HEK293 (cell line): ENCODE data around the gene TYROBP.
A peak's percentile ranks its signal among the peaks of the same experiment; 100 is the strongest.

Experiments
- GLI4 ChIP-seq: fragments of 450-650 bp; formaldehyde crosslinking; IDR thresholded peaks from 2 replicates; pipeline ENCODE4 v1.5.1; 2016; ENCODE audit warnings: missing biosample characterization, missing genetic modification characterization
- KLF10 ChIP-seq: fragments of 450-650 bp; IDR thresholded peaks from 2 replicates; pipeline ENCODE4 v1.5.1; 2018; ENCODE audit warnings: missing biosample characterization, mild to moderate bottlenecking, missing genetic modification characterization
- KLF16 ChIP-seq: fragments of 450-650 bp; formaldehyde crosslinking; IDR thresholded peaks from 2 replicates; pipeline ENCODE4 v1.5.1; 2017; ENCODE audit warnings: missing biosample characterization, missing genetic modification characterization
- REPIN1 ChIP-seq: fragments of 450-650 bp; formaldehyde crosslinking; IDR thresholded peaks from 2 replicates; pipeline ENCODE4 v1.5.1; 2017; ENCODE audit warnings: missing biosample characterization, missing genetic modification characterization, low read depth
- SP2 ChIP-seq: fragments of 450-650 bp; formaldehyde crosslinking; IDR thresholded peaks from 2 replicates; pipeline ENCODE4 v1.5.1; 2016; ENCODE audit warnings: missing biosample characterization, missing genetic modification characterization
- ZBTB17 ChIP-seq: fragments of 450-650 bp; formaldehyde crosslinking; IDR thresholded peaks from 2 replicates; pipeline ENCODE4 v1.5.1; 2016; ENCODE audit warnings: missing biosample characterization, missing genetic modification characterization
- ZBTB21 ChIP-seq: fragments of 450-650 bp; formaldehyde crosslinking; IDR thresholded peaks from 2 replicates; pipeline ENCODE4 v1.5.1; 2017; ENCODE audit warnings: missing biosample characterization, missing genetic modification characterization
- ZEB2 ChIP-seq: fragments of 450-650 bp; formaldehyde crosslinking; IDR thresholded peaks from 2 replicates; pipeline ENCODE4 v1.5.1; 2016; ENCODE audit warnings: missing biosample characterization, missing genetic modification characterization
- ZFHX2 ChIP-seq: fragments of 450-650 bp; formaldehyde crosslinking; conservative IDR thresholded peaks from 2 replicates; pipeline ENCODE4 v1.5.1; 2016; ENCODE audit warnings: missing biosample characterization, missing genetic modification characterization
- ZNF174 ChIP-seq: fragments of 450-650 bp; formaldehyde crosslinking; IDR thresholded peaks from 2 replicates; pipeline ENCODE4 v1.5.0; 2017; ENCODE audit warnings: missing biosample characterization, mild to moderate bottlenecking, missing genetic modification characterization
- ZNF211 ChIP-seq: fragments of 450-650 bp; formaldehyde crosslinking; IDR thresholded peaks from 2 replicates; pipeline ENCODE4 v1.5.1; 2016; ENCODE audit warnings: low read depth, missing biosample characterization, missing genetic modification characterization
- ZNF335 ChIP-seq: fragments of 450-650 bp; formaldehyde crosslinking; conservative IDR thresholded peaks from 2 replicates; pipeline ENCODE4 v1.5.1; 2016; ENCODE audit warnings: missing biosample characterization, missing genetic modification characterization
- ZNF354C ChIP-seq: fragments of 450-650 bp; formaldehyde crosslinking; IDR thresholded peaks from 2 replicates; pipeline ENCODE4 v1.5.1; 2016; ENCODE audit warnings: missing biosample characterization, missing genetic modification characterization, low read depth, borderline replicate concordance
- ZNF391 ChIP-seq: fragments of 450-650 bp; formaldehyde crosslinking; IDR thresholded peaks from 2 replicates; pipeline ENCODE4 v1.5.1; 2016; ENCODE audit warnings: low read depth, missing biosample characterization, missing genetic modification characterization, borderline replicate concordance
- ZNF555 ChIP-seq: fragments of 450-650 bp; formaldehyde crosslinking; conservative IDR thresholded peaks from 2 replicates; pipeline ENCODE4 v1.5.1; 2017; ENCODE audit warnings: missing biosample characterization, mild to moderate bottlenecking, missing genetic modification characterization, inconsistent platforms
- ZNF558 ChIP-seq: fragments of 450-650 bp; formaldehyde crosslinking; IDR thresholded peaks from 2 replicates; pipeline ENCODE4 v1.5.1; 2016; ENCODE audit warnings: missing biosample characterization, missing genetic modification characterization
- ZNF600 ChIP-seq: fragments of 450-650 bp; formaldehyde crosslinking; IDR thresholded peaks from 2 replicates; pipeline ENCODE4 v1.5.1; 2016; ENCODE audit warnings: missing biosample characterization, missing genetic modification characterization
- ZNF658 ChIP-seq: fragments of 450-650 bp; formaldehyde crosslinking; IDR thresholded peaks from 2 replicates; pipeline ENCODE4; 2016; ENCODE audit warnings: missing biosample characterization, missing genetic modification characterization
- TF ChIP-seq, protein P1 (sequence below): fragments of 450-650 bp; formaldehyde crosslinking; IDR thresholded peaks from 2 replicates; pipeline ENCODE4 v1.5.1; 2016; ENCODE audit warnings: missing biosample characterization, missing genetic modification characterization
- TF ChIP-seq, protein P2 (sequence below): fragments of 450-650 bp; formaldehyde crosslinking; optimal IDR thresholded peaks from 2 replicates; pipeline ENCODE3; 2016; ENCODE audit warnings: missing biosample characterization, mild to moderate bottlenecking, missing genetic modification characterization
- TF ChIP-seq, protein P3 (sequence below): fragments of 450-650 bp; formaldehyde crosslinking; conservative IDR thresholded peaks from 2 replicates; pipeline ENCODE4 v1.5.1; 2016; ENCODE audit warnings: low read depth, missing biosample characterization, missing genetic modification characterization
- TF ChIP-seq, protein P4 (sequence below): fragments of 450-650 bp; formaldehyde crosslinking; IDR thresholded peaks from 2 replicates; pipeline ENCODE4 v1.5.1; 2017; ENCODE audit warnings: missing biosample characterization, missing genetic modification characterization
- TF ChIP-seq, protein P5 (sequence below): fragments of 450-650 bp; formaldehyde crosslinking; IDR thresholded peaks from 2 replicates; pipeline ENCODE4 v1.5.1; 2016; ENCODE audit warnings: missing biosample characterization, missing genetic modification characterization

Gene TYROBP

DNA sequence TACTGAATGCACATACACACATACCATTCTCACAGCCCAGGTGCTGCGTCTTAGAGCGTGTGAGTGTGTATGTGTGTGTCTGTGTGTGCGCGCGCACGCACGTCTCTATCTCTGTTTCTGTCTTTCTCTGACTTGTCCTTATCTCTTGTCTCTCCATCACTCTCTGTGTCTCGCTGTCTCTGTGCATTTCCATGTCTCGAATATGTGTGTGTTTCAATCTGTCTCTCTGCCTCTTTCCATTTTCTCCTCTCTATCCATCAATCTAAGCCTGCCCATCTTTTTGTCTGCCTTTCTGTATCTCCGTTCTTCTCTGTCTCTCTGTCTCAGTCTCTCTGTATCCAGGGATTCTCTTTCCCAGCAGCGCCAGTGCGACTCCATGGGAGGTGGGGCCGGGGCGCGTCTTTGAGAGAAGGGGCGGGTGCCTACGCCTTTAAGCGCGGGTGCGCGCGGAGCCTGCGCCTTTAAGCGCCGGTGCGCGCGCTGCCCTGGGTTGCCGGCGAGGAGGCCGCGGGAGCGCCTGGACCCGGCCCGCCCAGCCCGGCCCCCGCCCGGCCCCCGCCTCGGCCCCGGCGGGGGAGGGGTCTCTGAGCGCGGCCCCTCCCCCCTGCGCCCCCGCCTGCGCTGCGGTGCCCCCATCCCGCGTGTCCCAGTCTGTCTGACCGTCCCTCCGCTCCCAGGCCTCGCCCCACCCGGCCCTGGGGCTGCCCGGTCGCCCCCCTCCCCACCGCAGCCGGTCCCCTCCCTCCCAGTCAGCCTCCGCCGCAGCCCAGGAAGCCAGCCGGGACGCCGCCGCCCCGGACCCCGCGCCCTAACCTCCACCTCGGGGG is 28.0 kb upstream of the TYROBP start, which contains the start of gene LRFN3 (continued):
- TF ChIP-seq ZNF354C (tag by site-specific recombination), result no peak
- peak; percentile 60 for TF ChIP-seq ZFHX2 (tag by site-specific recombination)
- TF ChIP-seq KLF16 (tag by site-specific recombination), result 0 out of 2 replicates have a peak, but pooled peaks have one; percentile 35
- TF ChIP-seq ZNF600, result peak; percentile 56
- no peak for TF ChIP-seq ZNF555 (tag by site-specific recombination)
- TF ChIP-seq, protein P1, sequence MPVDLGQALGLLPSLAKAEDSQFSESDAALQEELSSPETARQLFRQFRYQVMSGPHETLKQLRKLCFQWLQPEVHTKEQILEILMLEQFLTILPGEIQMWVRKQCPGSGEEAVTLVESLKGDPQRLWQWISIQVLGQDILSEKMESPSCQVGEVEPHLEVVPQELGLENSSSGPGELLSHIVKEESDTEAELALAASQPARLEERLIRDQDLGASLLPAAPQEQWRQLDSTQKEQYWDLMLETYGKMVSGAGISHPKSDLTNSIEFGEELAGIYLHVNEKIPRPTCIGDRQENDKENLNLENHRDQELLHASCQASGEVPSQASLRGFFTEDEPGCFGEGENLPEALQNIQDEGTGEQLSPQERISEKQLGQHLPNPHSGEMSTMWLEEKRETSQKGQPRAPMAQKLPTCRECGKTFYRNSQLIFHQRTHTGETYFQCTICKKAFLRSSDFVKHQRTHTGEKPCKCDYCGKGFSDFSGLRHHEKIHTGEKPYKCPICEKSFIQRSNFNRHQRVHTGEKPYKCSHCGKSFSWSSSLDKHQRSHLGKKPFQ (tag by site-specific recombination), result no peak
- no peak for TF ChIP-seq ZNF211
- TF ChIP-seq, protein P2, sequence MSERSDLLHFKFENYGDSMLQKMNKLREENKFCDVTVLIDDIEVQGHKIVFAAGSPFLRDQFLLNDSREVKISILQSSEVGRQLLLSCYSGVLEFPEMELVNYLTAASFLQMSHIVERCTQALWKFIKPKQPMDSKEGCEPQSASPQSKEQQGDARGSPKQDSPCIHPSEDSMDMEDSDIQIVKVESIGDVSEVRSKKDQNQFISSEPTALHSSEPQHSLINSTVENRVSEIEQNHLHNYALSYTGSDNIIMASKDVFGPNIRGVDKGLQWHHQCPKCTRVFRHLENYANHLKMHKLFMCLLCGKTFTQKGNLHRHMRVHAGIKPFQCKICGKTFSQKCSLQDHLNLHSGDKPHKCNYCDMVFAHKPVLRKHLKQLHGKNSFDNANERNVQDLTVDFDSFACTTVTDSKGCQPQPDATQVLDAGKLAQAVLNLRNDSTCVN (tag by site-specific recombination), result peak; percentile 97
- peak; percentile 79; the same call in 1 of the 2 replicates for TF ChIP-seq ZEB2 (tag by site-specific recombination)
- TF ChIP-seq SP2, result peak; percentile 61
- no peak for TF ChIP-seq GLI4
- peak; percentile 93; the same call in 1 of the 2 replicates for TF ChIP-seq ZNF391 (tag by site-specific recombination)
- TF ChIP-seq, protein P3, sequence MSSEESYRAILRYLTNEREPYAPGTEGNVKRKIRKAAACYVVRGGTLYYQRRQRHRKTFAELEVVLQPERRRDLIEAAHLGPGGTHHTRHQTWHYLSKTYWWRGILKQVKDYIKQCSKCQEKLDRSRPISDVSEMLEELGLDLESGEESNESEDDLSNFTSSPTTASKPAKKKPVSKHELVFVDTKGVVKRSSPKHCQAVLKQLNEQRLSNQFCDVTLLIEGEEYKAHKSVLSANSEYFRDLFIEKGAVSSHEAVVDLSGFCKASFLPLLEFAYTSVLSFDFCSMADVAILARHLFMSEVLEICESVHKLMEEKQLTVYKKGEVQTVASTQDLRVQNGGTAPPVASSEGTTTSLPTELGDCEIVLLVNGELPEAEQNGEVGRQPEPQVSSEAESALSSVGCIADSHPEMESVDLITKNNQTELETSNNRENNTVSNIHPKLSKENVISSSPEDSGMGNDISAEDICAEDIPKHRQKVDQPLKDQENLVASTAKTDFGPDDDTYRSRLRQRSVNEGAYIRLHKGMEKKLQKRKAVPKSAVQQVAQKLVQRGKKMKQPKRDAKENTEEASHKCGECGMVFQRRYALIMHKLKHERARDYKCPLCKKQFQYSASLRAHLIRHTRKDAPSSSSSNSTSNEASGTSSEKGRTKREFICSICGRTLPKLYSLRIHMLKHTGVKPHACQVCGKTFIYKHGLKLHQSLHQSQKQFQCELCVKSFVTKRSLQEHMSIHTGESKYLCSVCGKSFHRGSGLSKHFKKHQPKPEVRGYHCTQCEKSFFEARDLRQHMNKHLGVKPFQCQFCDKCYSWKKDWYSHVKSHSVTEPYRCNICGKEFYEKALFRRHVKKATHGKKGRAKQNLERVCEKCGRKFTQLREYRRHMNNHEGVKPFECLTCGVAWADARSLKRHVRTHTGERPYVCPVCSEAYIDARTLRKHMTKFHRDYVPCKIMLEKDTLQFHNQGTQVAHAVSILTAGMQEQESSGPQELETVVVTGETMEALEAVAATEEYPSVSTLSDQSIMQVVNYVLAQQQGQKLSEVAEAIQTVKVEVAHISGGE (tag by site-specific recombination), result peak; percentile 6; the same call in 1 of the 2 replicates
- no peak; the same call in 1 of the 2 replicates for TF ChIP-seq ZNF558 (tag by site-specific recombination)
- peak; percentile 99 for TF ChIP-seq ZBTB17 (tag by site-specific recombination)
- no peak for TF ChIP-seq ZNF174 (tag by site-specific recombination)
- peak; percentile 92 for TF ChIP-seq ZNF335 (tag by site-specific recombination)
- TF ChIP-seq, protein P4, sequence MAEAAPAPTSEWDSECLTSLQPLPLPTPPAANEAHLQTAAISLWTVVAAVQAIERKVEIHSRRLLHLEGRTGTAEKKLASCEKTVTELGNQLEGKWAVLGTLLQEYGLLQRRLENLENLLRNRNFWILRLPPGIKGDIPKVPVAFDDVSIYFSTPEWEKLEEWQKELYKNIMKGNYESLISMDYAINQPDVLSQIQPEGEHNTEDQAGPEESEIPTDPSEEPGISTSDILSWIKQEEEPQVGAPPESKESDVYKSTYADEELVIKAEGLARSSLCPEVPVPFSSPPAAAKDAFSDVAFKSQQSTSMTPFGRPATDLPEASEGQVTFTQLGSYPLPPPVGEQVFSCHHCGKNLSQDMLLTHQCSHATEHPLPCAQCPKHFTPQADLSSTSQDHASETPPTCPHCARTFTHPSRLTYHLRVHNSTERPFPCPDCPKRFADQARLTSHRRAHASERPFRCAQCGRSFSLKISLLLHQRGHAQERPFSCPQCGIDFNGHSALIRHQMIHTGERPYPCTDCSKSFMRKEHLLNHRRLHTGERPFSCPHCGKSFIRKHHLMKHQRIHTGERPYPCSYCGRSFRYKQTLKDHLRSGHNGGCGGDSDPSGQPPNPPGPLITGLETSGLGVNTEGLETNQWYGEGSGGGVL, result peak; percentile 38; the same call in 1 of the 2 replicates
- TF ChIP-seq ZNF658 (tag by site-specific recombination), result no peak
- TF ChIP-seq KLF10, result peak; percentile 95
- TF ChIP-seq, protein P5, sequence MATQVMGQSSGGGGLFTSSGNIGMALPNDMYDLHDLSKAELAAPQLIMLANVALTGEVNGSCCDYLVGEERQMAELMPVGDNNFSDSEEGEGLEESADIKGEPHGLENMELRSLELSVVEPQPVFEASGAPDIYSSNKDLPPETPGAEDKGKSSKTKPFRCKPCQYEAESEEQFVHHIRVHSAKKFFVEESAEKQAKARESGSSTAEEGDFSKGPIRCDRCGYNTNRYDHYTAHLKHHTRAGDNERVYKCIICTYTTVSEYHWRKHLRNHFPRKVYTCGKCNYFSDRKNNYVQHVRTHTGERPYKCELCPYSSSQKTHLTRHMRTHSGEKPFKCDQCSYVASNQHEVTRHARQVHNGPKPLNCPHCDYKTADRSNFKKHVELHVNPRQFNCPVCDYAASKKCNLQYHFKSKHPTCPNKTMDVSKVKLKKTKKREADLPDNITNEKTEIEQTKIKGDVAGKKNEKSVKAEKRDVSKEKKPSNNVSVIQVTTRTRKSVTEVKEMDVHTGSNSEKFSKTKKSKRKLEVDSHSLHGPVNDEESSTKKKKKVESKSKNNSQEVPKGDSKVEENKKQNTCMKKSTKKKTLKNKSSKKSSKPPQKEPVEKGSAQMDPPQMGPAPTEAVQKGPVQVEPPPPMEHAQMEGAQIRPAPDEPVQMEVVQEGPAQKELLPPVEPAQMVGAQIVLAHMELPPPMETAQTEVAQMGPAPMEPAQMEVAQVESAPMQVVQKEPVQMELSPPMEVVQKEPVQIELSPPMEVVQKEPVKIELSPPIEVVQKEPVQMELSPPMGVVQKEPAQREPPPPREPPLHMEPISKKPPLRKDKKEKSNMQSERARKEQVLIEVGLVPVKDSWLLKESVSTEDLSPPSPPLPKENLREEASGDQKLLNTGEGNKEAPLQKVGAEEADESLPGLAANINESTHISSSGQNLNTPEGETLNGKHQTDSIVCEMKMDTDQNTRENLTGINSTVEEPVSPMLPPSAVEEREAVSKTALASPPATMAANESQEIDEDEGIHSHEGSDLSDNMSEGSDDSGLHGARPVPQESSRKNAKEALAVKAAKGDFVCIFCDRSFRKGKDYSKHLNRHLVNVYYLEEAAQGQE (tag by site-specific recombination), result peak; percentile 10; the same call in 1 of the 2 replicates
- peak; percentile 86; the same call in 1 of the 2 replicates for TF ChIP-seq REPIN1 (tag by site-specific recombination)
- peak; percentile 85 for TF ChIP-seq ZBTB21 (tag by site-specific recombination)
